Non-pigmented ciliary epithelial cell (primary cell): Measurements from ENCODE around the gene PPP4R3A.
"Not testable (repeated sequence)": the region's sequence is repeated elsewhere in the genome, so short reads cannot be mapped to it uniquely, and the experiment has no call there.

ENCODE experiments used
- DNase-seq: peaks from one replicate; pipeline ENCODE4 v3.0.0-alpha.2; 2010; ENCODE audit warnings: low read depth

PPP4R3A gene

GRCh38 chr14:91510171-91511042 is at the start of gene PPP4R3A:
Gene PPP4R3A, minus strand, starts transcription at chr14:91510310. Its CDS starts 663 bp downstream, at chr14:91509647.
- DNase-seq, result peak; percentile 81

- DNase-seq, result no peak
These were observed 45.4 kb upstream of the PPP4R3A start for GRCh38 chr14:91555531-91555930.

GRCh38 chr14:91554535-91555332 is 44.6 kb upstream of the PPP4R3A start:
- DNase-seq, result no peak

GRCh38 chr14:91548108-91548507 is 38.0 kb upstream of the PPP4R3A start:
- no peak for DNase-seq

GRCh38 chr14:91545946-91546716 is 36.0 kb upstream of the PPP4R3A start:
- no peak for DNase-seq

GRCh38 chr14:91545204-91545603 is 35.1 kb upstream of the PPP4R3A start:
- no peak for DNase-seq

GRCh38 chr14:91536327-91536726 is 26.2 kb upstream of the PPP4R3A start:
- no peak for DNase-seq

- DNase-seq, result not testable (repeated sequence)
These were observed 23.9 kb upstream of the PPP4R3A start for GRCh38 chr14:91534059-91534458.

- no peak for DNase-seq
These were observed 23.5 kb upstream of the PPP4R3A start for GRCh38 chr14:91533623-91534022.

- DNase-seq, result no peak
These were observed 13.9 kb upstream of the PPP4R3A start for GRCh38 chr14:91523972-91524371.

GRCh38 chr14:91521061-91521640 is 11.0 kb upstream of the PPP4R3A start:
- DNase-seq, result no peak

- DNase-seq, result no peak
These were observed 10.0 kb upstream of the PPP4R3A start for GRCh38 chr14:91520138-91520537.

- no peak for DNase-seq
These were observed 9.3 kb upstream of the PPP4R3A start for GRCh38 chr14:91519239-91520036.

GRCh38 chr14:91516663-91517388 is 6.7 kb upstream of the PPP4R3A start:
- DNase-seq, result no peak

- no peak for DNase-seq
These were observed 5.9 kb upstream of the PPP4R3A start for GRCh38 chr14:91515979-91516378.

- DNase-seq, result no peak
These were observed 903 bp upstream of the PPP4R3A start for GRCh38 chr14:91511043-91511383.

- DNase-seq, result no peak
These were observed 286 bp downstream of the PPP4R3A start for GRCh38 chr14:91509878-91510170.

GRCh38 chr14:91509083-91509877 is 830 bp downstream of the PPP4R3A start:
- DNase-seq, result no peak

GRCh38 chr14:91508105-91508504 is 2.0 kb downstream of the PPP4R3A start:
- no peak for DNase-seq

- no peak for DNase-seq
These were observed 3.9 kb downstream of the PPP4R3A start for GRCh38 chr14:91506226-91506625.
